Lung (tissue), 12 donors: ENCODE measurements around the gene RGS9BP. TPM values are rescaled to one million over a fixed set of nuclear protein-coding genes. Genes with fewer than 3 reads are reported as not detected.

Source experiments
- ATAC-seq: fragments of 200-7000 bp; cut with Tn5 transposase; one replicate; pipeline ENCODE4 v1.9.1; 2020; ENCODE audit warnings: moderate number of reproducible peaks; ENCODE audit not compliant: insufficient read depth, low FRiP score
- DNase-seq, 3 donors: peaks; one replicate each; pipeline ENCODE4 v3.0.0-alpha.2; 2013 to 2017
- H3K27ac ChIP-seq, 2 donors: one replicate each; pipeline ENCODE4 v1.5.1; 2013; ENCODE audit warnings: mild to moderate bottlenecking in 2 of 2, moderate library complexity in 2 of 2, control low read depth in 1 of 2, inconsistent platforms in 1 of 2, low read depth in 1 of 2, low read length in 1 of 2
- H3K27me3 ChIP-seq, 3 donors: one replicate each; pipeline ENCODE4 v1.5.1; 2013; ENCODE audit warnings: low read length in 2 of 3; ENCODE audit not compliant: control insufficient read depth in 3 of 3, insufficient read depth in 3 of 3
- H3K36me3 ChIP-seq, 4 donors: one replicate each; pipeline ENCODE4 v1.5.1; 2013; ENCODE audit warnings: low read length in 4 of 4, mild to moderate bottlenecking in 1 of 4, moderate library complexity in 1 of 4; ENCODE audit not compliant: control insufficient read depth in 4 of 4, insufficient read depth in 4 of 4
- H3K4me1 ChIP-seq, 5 donors: one replicate each; pipeline ENCODE4 v1.5.1; 2013; ENCODE audit warnings: low read length in 5 of 5, mild to moderate bottlenecking in 2 of 5, moderate library complexity in 1 of 5; ENCODE audit not compliant: control insufficient read depth in 5 of 5, insufficient read depth in 5 of 5
- H3K4me3 ChIP-seq: one replicate; pipeline ENCODE4 v1.5.1; 2013; ENCODE audit warnings: mild to moderate bottlenecking, control low read depth, moderate library complexity
- H3K9ac ChIP-seq, 2 donors: one replicate each; pipeline ENCODE4 v1.5.1; 2013; ENCODE audit warnings: low read length in 2 of 2, control low read depth in 1 of 2; ENCODE audit not compliant: insufficient read depth in 1 of 2
- H3K9me3 ChIP-seq, 4 donors: one replicate each; pipeline ENCODE4 v1.5.1; 2013; ENCODE audit warnings: low read length in 3 of 4, mild to moderate bottlenecking in 1 of 4, moderate library complexity in 1 of 4; ENCODE audit not compliant: control insufficient read depth in 4 of 4, insufficient read depth in 3 of 4
- CTCF ChIP-seq: IDR thresholded peaks from 2 replicates; pipeline ENCODE4 v1.5.1; 2012; ENCODE audit warnings: mild to moderate bottlenecking; ENCODE audit errors: control extremely low read depth, extremely low read depth
- WGBS, 2 donors: extraction: QIAGEN DNeasy Blood & Tissue Kit; methylation state at CpG; one replicate each; pipeline ENCODE4 v1.1.7; 2013; 5-methylcytosine and 5-hydroxymethylcytosine counted together
- polyA plus RNA-seq, 2 donors: library from polyadenylated mRNA; stranded (reverse); fragments of 200-250 nt; gene quantifications; one replicate each; pipeline ENCODE4 v1.2.1, GENCODE V29; 2013
- total RNA-seq, 2 donors: library from RNA; depleted of rRNA in 1 of 2; stranded (reverse); fragments of >200 nt in 1 of 2; gene quantifications; one replicate each; pipeline ENCODE4 v1.2.1, GENCODE V29; 2014 to 2021
- donor health status: control.
- donor health status: control.
- donor health status: Bipolar disorder and iron deficiency.
- donor health status: healthy.
- donor health status: DM: yes; HTN: yes; CAD: no.

RGS9BP gene
- total and polyA plus RNA-seq, 4 donors: 0.14 to 1.6 (median 0.74) TPM

GRCh38 chr19:32682317-32682716 lies 6.7 kb downstream of the RGS9BP start:
- no peaks in the 10 kb centered on the region for H3K9me3 ChIP-seq
- no peak for TF ChIP-seq CTCF
- no peak overlapping the region for H3K4me3 ChIP-seq
- H3K9ac ChIP-seq: no peak overlapping the region
- peaks cover 0 to 6% (median 0%) of the 10 kb centered on the region in 5 donors for H3K4me1 ChIP-seq
- no peak overlapping the region for H3K27ac ChIP-seq
- peaks cover 0 to 16% (median 6%) of the 10 kb centered on the region in 3 donors for H3K27me3 ChIP-seq
- WGBS, 2 donors: 75 to 90% methylated on average over 4 of the region's 4 CpGs
- DNase-seq (no peak), ATAC-seq (no peak)
- no peaks in the 10 kb centered on the region for H3K36me3 ChIP-seq

- no peaks in the 10 kb centered on the region for H3K9me3 ChIP-seq
- H3K4me3 ChIP-seq: no peak overlapping the region
- no peak overlapping the region for H3K9ac ChIP-seq
- no peaks in the 10 kb centered on the region for H3K27me3 ChIP-seq
- ATAC-seq (no peak), DNase-seq (no peak)
- no peak overlapping the region for H3K27ac ChIP-seq
- H3K36me3 ChIP-seq: no peaks in the 10 kb centered on the region
- peaks cover 0 to 8% (median 3%) of the 10 kb centered on the region in 5 donors for H3K4me1 ChIP-seq
- TF ChIP-seq CTCF: no peak
- WGBS, 2 donors: 95 to 98% methylated on average over 6 of the region's 6 CpGs
These were observed 11.3 kb downstream of the RGS9BP start for GRCh38 chr19:32686847-32687475.

- Histone ChIP-seq H3K9ac (no peak overlapping the region), H3K4me1 (peaks cover 0 to 14% (median 5%) of the 10 kb centered on the region in 5 donors), H3K36me3 (no peaks in the 10 kb centered on the region), H3K27ac (no peak overlapping the region), H3K9me3 (no peaks in the 10 kb centered on the region), H3K27me3 (no peaks in the 10 kb centered on the region), H3K4me3 (no peak overlapping the region)
- 85 to 90% methylated on average over 4 of the region's 4 CpGs for WGBS, 2 donors
- DNase-seq (no peak), ATAC-seq (no peak)
- TF ChIP-seq CTCF: no peak
These were observed 12.0 kb downstream of the RGS9BP start for GRCh38 chr19:32687681-32688080.

GRCh38 chr19:32688311-32688710 lies 12.7 kb downstream of the RGS9BP start:
- no peaks in the 10 kb centered on the region for H3K27me3 ChIP-seq
- ATAC-seq (no peak), DNase-seq (peak in 1 of 3 donors; percentile 12)
- H3K27ac ChIP-seq: no peak overlapping the region
- WGBS, 2 donors: 52 to 78% methylated on average over 1 of the region's 1 CpG
- H3K9me3 ChIP-seq: no peaks in the 10 kb centered on the region
- H3K4me1 ChIP-seq: peaks cover 3 to 18% (median 10%) of the 10 kb centered on the region in 5 donors
- H3K9ac ChIP-seq: no peak overlapping the region
- H3K4me3 ChIP-seq: no peak overlapping the region
- no peak for TF ChIP-seq CTCF
- no peaks in the 10 kb centered on the region for H3K36me3 ChIP-seq
